Activated CD8-positive, alpha-beta memory T cell treated with anti-CD3 and anti-CD28 coated beads for 1 hour (primary cell): ENCODE data around the gene MOSPD2.

Experiments
- DNase-seq, 2 donors: peaks; one replicate each; pipeline ENCODE4 v3.0.0-alpha.2; 2020; ENCODE audit warnings: low read depth in 1 of 2; ENCODE audit errors: extremely low read depth in 1 of 2

Gene MOSPD2

GRCh38 chrX:14913241-14913640 is 40.0 kb downstream of the MOSPD2 start:
- no peak for DNase-seq

- DNase-seq: no peak
Measured at GRCh38 chrX:14915596-14915995, 42.4 kb downstream of the MOSPD2 start.

DNA sequence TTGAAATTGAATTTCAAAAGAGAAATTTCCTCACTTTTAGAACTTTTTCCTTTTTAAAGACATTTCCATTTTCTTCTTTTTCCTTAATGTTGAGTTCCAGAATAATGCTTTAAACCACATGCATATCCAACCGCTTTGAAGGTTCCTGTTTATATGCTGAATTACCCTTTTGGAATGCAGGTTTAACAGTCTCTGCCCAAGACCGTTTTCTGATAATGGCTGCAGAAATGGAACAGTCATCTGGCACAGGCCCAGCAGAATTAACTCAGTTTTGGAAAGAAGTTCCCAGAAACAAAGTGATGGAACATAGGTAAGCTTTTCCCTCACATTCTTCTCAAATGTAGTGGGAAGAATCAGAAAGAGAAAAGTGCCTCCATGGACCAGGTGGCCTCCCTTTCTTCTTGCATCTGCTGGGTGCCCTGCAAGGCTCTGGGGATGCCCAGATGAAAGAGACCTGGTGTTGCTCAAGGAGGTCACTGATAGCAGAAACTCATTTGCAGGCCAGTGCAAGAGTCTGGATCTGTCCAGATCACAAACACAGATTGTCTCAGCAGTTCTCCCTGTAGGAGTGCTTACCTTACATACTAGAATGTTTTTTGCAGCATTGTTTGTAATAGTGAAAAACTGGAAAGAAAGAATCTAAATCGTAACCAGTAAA is 42.9 kb downstream of the MOSPD2 start:
- no peak for DNase-seq

GRCh38 chrX:14919407-14919806 is 46.2 kb downstream of the MOSPD2 start:
- DNase-seq: no peak

DNA sequence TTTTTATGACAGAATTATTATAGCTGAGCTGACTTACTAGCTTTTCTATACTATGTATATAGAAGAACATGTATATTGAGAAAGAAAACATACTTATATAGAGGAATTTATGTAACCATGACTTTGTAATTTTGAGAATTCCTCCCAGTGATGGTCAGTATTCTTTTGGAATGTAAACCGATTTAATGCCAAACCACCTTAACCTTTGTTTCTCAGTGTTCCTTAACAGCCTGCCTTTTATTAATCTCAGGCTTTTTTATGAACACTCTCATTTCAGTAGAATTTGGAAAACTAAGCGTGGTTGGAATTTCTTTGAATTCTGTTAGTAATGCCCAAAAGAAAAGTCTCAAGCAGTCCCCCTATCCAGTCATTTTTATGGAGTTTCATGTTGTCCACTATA is 47.0 kb downstream of the MOSPD2 start:
- DNase-seq: no peak

- DNase-seq: no peak
Measured at GRCh38 chrX:14922437-14922836, 49.2 kb downstream of the MOSPD2 start.

DNA sequence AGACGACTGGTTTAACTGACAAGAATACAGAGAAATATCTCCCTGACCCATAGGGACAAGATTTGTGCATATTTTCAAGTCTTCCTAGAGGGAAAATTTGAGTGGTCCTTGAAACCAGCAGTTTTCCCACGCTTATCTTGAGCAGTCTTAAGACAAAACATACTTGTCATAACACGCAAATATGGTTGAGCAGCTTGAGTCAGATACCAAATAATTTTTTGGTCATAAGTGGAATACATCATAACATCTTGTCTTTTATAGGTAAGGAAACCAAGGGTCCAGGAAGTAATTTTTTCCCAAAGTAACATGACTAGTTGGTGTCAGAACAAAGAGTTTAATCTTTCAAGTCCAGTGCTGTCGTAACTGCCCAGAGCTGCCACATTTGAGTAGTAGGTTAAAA is 50.5 kb downstream of the MOSPD2 start:
- no peak for DNase-seq

DNA sequence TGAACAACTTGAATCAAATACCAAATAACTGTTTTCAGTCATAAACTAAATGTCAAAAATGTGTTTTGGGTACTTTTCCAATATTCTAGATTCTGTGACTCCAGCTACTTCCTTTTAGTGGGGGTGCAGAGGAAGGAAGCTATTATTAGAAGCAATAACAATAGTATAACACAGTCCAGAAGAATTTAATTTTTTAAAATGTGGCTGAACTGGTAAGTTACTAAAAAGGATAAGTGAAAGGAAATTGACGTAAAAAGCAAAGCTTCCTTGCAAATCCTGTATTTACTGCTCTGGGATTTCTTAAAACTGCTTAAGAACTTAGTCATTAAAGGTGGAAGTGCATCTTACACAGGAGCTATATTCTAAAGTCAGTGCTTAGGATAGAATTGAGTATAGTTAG is 53.2 kb downstream of the MOSPD2 start:
- no peak for DNase-seq

- DNase-seq: no peak
Measured at GRCh38 chrX:14927401-14927800, 54.2 kb downstream of the MOSPD2 start.

DNA sequence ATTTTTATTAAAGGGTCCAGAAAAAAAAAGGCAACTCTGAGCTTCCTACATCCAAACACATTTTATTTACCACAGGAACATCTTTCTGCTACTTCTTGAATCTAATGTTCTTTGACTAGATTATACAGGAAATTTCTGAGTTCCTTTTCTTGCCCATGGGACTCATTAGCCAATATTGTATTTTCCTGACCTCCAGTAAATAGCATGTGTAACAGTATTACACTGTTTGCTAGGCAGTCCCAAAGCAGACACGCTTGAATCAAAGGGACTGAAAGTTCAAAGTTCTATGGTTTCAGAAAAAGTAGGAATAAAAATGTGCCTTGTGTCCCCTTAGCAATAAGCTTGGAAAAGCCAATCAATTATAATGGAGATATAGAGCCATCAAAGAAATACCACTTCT is 57.4 kb downstream of the MOSPD2 start:
- no peak for DNase-seq

DNA sequence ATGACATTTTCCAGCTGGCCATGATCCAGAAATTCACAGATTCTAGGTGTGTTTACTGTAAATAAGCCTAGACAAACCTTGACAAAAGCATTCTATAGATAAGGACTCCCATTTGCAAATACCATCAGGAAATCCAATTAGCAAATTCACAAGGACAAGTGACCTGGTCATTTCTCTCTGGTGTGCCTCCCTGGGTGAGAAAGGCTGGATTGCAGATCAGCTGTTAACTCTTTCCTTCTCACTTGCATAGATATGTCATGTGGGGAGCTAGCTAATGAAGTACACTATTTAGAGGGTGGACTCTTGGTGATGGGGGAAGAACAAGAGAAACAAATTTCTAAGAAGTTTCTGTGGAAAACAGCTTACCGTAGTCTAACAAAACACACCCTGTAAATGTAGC is 58.9 kb downstream of the MOSPD2 start:
- DNase-seq: no peak

GRCh38 chrX:14934423-14934822 is 61.2 kb downstream of the MOSPD2 start:
- DNase-seq: no peak

GRCh38 chrX:14936561-14936960 is 63.3 kb downstream of the MOSPD2 start:
- no peak for DNase-seq

DNA sequence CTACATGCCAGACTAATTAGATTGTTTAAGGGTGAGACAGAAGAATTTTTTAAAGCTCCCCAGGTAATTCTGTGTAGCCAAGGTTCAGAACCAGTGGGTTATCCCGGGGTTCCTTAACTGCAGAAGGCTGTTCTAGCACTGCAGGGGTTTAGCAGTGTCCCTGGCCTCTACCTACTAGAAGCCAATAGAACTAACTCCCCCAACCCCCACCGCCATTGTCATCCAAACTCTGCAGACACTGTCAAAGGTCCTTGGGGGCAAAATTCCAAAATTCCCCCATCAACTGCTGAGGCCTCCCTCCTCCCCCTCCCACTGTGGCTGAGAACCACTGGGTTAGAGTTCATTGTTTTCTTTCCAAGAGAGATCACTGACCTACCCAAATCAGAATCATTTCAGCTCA is 66.4 kb downstream of the MOSPD2 start:
- DNase-seq: no peak

GRCh38 chrX:14941301-14941700 is 68.1 kb downstream of the MOSPD2 start:
- DNase-seq: no peak

DNA sequence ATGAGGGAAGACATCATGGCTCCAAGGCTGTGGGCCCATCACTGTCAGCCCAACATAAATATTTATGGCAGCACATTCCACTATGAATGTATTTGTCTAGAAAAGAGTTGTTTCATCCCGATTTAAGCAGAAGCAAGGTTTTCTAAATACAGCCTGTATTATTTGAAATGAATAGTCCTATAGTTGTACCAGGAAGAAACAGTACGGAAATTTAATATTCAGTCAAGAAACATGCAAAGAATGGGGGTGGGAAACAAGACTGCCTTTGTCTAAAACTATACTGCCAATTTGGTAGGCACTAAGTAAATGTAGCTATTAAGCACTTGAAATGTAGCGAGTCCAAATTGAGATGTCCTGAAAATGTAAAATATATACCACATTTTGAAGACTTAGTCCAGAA is 69.1 kb downstream of the MOSPD2 start:
- DNase-seq: no peak

GRCh38 chrX:14943962-14944361 is 70.7 kb downstream of the MOSPD2 start:
- DNase-seq: no peak

GRCh38 chrX:14946606-14947155 is 73.5 kb downstream of the MOSPD2 start:
- no peak for DNase-seq

GRCh38 chrX:14948691-14949090 is 75.5 kb downstream of the MOSPD2 start:
- DNase-seq: no peak

DNA sequence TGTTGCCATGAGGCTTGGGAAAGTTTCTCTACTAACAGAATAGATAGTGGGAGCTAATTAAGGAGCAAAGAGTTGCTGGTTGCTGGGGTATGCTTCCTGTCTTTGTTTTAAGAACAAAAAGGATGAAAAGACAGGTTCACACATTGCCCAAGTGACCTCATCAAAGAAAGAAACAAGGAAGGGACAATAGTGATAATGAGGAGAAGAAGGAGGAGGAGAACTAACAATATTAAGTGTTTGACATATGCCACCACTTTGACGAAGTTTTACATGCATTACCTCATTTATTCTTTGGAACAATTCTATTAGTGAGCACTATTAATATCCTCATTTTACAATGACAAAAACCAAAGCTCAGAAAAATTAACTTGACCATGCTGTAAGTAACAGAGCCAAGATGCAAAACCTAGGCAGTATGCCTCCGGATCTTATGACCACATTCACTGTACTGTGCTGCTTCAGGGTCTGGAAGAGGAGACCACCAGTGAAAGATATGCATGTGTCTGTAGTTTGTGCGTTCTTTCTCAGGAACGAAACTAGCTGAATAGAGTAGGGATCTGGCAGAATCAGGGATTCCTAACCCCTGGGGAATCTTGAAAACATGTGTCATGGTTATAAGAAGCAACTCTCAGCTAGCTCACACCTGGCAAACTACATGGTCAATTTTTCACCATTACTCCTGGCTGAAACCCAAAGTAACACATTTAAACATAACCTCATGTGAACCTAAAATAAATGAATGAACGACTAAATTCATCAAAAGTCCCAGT is 83.8 kb downstream of the MOSPD2 start:
- no peak for DNase-seq

- DNase-seq: no peak
Measured at GRCh38 chrX:14963447-14964236, 90.4 kb downstream of the MOSPD2 start.

DNA sequence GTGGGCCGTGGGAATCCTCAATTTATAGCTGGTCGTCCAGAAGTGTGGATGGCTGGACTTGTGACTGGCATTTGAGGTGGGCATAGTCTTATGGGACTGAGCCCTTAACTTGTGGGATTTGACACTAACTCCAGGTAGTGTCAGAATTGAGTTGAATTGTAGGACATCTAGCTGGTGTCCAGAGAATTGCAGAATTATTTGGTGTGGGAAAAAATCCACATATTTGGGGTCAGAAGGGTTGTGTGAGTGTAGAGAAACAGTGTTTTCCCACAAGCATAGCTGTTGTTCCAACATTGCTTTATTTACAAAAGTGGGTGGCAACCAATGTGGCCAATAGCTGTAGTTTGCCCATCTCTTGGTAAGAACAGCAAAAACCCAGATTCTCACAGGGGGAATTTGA is 91.3 kb downstream of the MOSPD2 start:
- no peak for DNase-seq
